NCI-H146 (cell line): Measurements from ENCODE around the gene VWA5B1.
"Not testable (repeated sequence)": the region's sequence is repeated elsewhere in the genome, so short reads cannot be mapped to it uniquely, and the experiment has no call there.

Experiments
- DNase-seq: peaks from one replicate; lab custom pipeline; 2025; lab: John Stamatoyannopoulos, UW

The VWA5B1 gene

DNA sequence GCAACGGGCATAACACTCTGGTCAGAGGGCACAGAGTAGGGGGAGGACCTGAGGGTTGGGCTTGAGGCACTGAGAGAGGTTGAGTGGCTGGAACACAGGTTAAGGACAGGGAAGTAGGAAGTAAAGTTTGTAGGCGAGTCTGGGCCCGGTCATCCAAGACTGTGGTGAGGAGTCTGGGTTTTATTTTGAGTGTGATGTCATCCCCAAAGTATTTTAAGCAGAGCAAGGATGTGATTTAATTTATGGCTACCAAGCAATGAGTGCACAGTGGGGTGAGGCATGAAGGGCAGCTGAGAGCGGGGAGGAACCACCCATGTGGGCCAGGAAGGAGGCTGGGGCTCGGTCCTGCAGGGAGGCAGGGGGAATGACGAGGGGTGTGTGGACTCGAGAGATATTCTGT lies 11.2 kb upstream of the VWA5B1 start:
- no peak for DNase-seq

DNA sequence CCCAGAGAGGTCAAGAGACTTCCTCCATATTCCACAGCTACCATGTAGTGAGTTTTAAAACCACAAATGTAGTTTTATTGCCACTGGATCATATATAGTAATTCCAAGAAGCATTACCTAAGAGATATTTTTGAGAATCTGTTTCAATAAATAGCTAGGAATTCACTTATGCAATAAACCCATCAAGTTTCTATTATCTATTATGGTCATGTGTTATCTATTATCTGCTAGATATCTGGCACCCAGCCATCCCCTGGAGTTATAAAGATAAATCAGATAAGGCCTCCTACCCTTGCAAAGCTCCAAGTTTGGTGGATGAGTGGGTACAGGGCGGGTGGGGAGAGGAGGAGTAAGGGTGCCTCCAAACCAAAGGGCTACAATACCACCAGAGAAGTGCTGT lies 10.3 kb upstream of the VWA5B1 start:
- DNase-seq: no peak

DNA sequence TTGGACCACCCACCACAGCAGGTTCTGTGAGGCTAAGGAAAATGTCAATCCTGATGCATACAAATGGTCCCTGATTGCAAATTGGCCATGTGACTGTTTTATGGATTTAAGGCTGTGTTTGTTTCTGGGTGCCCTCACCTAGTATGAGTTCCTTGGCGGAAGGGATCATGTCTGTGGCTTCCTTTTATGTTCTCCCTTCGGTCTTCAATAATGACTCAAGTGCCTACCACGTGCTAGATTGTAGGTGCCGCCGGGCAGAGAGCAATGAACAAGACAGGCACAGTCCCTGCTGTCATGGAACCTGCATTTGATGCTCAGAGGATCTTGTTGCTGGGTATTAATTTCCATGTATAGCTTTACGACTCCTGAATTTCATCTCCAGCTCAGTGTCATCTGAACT lies 9.8 kb upstream of the VWA5B1 start:
- no peak for DNase-seq

DNA sequence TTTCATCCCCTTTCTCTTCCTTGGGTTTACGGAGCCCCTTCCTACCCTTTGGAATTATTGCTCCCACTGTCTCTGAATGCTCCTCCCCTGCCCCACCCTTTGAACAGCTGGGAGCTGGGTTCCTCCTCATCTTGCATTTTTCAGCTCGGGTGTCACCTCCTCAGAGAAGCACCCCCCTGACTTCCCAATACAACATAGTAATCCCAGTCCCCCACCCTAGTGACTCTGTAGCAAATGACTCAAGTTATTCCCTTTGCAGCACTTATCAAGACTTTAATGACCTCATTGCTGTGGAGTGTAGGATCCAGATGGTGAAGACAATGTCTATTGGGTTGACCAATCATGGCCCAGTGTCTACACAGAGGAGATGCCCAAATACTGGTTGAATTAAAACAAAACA lies 8.9 kb upstream of the VWA5B1 start:
- DNase-seq: no peak

DNA sequence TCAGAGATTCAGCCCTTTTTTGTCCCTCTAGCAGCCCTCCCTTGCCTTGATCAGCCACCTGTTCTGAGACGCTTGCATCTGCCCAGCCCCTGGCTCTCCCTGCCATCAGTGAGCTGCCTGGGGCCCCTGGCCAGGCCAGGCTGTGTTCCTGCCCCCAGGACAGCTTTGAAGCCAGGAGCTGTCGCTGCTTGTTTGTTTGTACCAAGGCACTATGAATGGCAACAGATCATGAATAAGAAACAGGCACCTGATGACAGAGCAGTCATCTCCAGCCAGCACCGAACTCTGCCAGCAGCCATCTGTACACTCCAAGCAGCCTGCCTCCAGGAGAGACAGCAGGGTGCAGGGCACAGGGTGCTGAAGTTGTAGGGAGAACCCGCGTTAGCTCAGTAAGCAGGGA lies 8.1 kb upstream of the VWA5B1 start:
- DNase-seq: no peak

DNA sequence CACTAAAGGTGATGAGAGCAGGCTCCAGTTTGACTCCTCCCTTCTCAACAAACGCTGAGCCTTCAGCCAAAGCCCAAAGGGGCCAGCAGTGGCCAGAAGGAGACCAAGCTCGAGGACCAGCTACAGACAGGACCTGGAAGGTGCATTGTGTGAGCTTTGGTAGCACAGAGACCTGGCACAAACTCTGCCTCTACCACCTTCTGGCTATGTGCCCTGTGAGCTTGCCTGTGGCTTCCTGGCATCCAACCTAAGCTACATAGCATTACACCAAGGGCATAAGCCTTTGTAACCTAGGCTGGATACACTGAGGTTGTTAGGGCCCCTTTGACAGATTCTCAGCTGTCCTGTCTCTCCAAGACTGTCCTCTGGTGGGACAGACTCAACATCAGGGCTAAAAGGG lies 6.6 kb upstream of the VWA5B1 start:
- DNase-seq: no peak

DNA sequence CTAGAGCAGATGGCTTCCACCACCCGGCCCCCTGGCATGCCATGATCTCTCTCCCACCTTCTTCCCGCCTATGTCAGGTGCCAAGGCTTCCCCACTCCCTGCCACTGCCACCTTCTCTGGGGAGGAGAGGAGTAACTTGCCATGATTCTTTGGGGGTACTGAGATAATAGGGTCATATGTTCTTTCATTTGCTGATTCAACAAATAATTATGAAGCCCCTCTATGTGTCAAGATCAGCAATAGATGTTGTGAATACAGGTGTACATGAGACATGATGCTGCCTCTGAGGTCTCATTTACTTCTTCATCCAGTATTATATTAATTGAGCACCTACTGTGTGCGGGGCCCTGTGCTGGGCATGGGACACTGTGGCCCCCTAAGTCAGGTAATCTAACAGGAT lies 6.0 kb upstream of the VWA5B1 start:
- no peak for DNase-seq

DNA sequence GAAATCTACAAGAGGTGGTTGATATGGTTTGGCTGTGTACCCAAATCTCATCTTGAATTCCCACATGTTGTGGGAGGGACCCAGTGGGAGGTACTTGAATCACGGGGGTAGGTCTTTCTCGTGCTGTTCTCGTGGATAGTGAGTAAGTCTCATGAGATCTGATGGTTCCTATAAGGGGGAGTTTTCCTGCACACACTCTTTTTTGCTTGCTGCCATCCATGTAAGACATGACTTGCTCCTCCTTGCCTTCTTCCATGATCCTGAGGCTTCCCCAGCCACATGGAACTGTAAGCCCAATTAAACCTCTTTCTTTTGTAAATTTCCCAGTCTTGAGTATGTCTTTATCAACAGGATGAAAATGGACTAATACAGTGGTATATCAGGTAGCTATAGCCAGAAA lies 5.2 kb upstream of the VWA5B1 start:
- DNase-seq: no peak

DNA sequence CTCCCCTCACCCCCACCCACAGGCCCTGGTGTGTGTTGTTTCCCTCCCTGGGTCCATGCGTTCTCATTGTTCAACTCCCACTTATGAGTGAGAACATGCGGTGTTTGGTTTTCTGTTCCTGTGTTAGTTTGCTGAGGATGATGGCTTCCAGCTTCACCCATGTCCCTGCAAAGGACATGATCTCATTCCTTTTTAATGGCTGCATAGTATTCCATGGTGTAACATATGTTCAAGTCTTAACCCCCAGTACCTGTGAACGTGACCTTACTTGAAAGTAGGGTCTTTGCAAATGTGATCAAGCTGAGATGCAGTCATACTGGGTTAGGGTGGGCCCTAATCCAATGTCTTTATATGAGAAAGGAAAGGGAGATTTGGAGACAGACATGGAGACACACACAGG lies 3.0 kb upstream of the VWA5B1 start:
- not testable (repeated sequence) for DNase-seq

DNA sequence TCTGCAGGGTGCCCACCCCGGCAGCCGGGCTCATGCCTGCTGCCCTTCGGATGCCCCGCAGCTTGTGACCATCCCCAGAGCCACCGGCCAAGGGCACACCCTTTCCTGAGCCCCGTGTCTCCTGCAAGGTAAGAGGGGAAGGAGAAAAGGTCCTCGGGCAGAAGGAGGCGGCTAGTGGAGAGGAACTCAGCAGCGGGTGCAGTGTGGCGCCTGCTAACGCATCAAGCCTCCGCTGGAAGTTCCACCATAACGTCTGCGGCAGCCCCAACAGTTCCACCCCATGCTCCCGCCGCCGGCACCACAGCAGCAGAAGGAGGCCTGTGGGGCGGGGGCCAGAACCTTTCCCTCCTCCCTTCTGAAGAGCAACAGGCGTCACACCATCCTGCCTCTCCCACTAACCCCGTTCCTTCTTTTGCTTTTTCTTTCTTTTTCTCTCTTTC lies 990 bp downstream of the VWA5B1 start:
- DNase-seq: no peak

DNA sequence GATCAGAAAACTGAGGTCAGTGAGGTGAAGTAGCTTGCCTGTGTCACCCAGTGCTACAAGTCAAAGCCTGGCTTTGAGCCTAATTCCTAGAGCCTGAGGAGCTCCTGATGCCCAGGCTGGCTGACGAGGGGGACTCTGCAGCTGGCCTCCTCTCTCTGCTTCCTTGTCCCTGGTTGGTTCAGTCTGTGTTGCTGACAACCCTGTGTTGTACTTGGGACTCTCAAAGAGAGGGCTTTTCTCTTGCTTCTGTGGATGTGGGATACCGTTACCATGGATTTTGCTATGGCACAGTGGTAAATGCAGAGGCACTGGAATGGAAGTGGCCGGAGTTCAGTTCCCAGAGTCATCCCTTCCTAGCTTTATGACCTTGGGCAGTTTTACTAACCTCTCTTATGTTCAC lies 8.0 kb downstream of the VWA5B1 start:
- no peak for DNase-seq

DNA sequence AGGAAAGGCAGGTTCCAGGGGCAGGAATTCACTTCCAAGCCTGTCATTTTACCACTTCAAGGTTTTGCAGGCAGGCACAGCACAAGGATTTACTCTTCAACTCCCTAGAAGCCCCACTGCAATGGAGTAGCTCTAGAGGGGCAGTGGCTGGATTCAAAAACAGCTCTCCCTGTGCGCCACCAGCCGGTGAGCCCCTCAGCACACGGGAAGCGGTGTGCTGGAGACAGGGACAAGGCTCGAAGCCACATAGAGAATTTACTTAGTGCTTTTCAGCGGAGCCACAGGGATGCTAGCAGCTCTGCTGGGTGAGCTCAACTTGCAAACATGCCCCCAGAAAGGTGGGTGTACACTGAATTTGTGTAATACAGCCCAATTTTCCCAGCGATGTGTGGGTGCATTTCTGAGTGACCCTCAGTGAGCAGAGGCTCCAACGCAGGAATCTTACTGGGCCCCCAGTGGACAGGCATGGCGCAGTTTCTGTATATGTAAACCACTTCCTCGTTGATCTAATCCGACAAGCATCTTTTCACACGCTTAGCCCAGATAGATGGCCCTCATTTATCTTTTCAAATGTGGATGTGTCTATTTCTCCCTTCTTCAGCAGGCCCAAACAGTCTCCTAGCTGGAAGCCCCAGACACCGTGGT lies 10.9 kb downstream of the VWA5B1 start:
- DNase-seq: no peak

DNA sequence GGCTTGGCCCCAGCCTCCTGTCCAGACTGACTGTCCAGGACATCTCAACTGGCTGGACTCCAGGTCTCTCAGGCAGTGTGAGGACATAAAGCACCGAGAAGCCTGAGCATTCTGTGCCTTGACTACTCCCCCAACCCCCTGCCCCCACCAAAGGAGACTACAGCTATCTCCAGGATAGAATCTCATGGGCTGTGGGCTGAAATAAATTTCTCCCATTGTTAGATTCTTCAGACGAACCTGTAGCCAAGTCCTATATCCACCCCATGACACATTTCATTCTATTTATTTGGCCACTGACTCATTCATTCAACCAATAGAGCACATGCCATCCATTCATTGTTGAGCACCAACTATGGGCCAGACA lies 11.4 kb downstream of the VWA5B1 start:
- DNase-seq: no peak

DNA sequence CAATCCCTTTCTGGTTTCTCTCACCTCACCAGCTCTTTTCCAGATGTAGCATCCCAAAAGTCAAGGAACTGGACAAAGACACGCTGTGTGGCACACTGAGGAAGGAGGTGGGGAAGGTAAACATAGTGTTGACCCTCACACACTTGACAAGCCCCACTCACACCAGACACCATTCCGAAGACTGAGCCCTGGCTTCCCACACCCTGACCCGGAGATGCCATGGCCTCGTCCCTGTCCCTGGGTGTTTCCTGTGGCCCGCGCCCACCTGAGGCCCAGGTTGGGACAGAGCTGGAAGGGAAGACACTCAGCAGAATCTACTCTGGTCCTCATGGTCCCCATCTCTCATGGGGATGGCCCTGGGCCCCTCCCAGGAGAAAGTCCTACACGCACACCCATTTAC lies 16.4 kb downstream of the VWA5B1 start:
- DNase-seq: no peak

DNA sequence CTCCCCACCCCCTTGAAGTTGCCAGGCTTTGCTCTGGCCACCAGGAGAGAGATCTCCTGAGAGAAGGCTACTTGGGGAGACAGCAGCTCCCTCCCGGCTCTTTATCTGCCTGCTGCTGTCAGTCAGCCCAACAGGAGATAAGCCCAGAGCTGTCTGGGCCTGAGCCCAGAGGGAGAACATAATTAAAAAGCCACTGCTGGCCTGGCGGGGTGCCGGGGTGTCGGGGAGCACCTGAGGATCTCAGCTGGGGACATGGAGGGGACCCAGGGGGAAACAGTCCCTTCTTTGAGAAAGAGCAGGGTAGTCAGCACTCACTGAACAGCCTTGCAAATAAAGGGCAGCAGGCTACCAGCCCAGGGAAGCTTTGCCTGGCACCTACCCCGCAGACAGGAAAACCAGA lies 17.9 kb downstream of the VWA5B1 start:
- DNase-seq: no peak

DNA sequence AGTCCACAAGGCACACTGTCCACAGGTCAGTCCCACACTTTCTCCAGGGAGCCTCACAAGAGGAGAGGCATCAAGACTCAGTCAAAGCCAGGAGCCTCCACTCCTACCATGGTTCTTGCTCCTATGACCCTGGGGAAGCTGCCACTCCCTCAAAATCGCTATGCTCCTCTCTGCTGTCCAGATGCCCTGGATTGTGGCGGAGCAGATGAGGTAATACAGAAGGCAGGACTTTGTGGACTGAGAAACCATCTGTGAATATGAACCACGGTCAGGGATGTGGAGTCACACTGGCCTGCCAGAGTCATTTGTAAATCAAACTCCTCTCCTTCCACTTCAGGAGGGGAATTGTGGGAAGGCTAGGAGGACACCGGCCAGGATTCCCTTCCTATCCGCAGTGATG lies 20.6 kb downstream of the VWA5B1 start:
- no peak for DNase-seq

DNA sequence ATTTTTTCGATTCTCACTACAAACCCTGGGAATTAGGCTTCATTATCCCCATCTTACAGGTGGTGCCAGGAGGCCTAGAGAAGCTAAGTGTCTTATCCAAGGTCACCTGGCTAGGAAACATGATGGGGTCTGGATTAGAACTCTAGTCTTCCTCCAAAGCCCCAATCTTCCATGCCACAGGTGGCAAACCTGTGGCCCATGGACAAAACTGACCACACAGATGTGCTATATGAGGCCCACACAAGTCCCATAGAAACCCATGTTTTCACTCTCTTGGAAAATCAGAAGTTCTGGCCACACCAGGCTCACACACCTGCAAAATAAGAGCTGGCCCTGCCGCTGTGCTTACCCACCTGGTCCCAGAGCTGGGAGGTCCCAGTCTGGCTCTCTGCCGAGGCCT lies 21.6 kb downstream of the VWA5B1 start:
- no peak for DNase-seq

DNA sequence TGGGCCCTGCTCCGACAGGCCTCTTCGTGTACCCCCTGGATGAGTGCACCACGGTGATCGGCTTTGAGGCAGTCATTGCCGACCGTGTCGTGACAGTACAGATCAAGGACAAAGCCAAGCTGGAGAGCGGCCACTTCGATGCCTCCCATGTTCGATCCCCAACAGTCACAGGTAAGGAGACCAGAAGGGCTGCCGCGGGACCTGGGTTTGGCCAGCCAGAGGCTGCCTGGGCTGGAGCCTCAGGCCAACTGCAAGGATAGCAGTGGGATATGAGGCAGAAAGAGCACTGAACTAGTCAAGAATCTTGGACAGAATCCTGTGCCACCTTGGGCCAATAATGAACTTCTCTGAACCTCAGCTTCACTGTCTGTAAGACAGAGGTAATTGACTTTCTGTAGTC lies 22.1 kb downstream of the VWA5B1 start:
- no peak for DNase-seq

DNA sequence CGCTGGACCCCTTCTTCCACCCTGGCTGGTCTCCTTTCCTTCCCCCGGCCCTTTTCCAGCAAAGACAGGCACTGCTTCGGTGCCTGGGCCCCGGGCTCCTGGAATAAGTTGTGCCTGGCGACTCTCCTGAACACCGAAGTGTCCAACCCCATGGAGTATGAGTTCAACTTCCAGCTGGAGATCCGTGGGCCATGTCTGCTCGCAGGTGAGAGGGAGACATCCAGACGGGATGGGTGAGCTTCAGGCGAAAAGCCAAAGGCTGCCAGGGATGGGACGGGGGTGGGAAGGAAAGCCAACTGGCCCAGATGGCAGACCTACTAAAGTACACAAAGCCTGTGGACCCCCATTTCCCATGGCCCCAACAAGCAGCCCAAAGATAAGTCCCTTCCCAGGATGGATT lies 26.8 kb downstream of the VWA5B1 start:
- DNase-seq: no peak

DNA sequence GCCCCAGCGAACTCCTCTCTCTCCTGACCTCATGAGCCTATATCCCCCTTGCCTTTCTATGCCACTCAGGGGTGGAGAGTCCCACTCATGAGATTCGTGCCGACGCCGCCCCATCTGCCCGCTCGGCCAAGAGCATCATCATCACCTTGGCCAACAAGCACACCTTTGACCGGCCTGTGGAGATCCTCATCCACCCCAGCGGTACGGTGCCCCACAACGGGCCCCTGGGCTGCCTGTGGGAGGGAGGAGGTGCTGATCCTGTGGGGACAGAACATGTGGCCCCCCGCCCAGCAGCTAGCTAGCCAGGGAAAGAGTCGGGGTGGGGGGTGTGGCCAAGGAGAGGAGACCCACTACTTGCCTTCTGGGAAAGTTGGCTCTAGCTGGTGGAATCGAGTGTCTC lies 27.8 kb downstream of the VWA5B1 start:
- DNase-seq: no peak

DNA sequence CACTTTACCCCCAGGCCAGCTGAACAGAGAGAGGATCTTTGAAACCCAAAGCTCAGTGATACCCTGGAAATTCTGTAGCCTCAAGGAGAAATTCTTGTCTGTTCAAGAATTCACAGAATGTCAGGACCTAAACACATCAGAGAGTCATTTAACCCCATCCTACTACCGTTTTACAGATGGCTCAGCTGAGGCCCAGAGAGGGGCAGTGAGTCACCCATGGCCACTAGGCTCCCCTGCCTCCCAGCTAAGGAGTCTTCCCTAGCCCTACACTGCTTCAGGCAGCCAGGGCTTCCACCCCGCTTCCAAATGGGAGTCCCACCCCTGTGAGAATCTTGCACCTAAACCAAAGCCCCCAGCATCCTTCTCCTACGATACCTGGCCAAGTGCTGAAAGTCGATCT lies 28.3 kb downstream of the VWA5B1 start:
- no peak for DNase-seq

DNA sequence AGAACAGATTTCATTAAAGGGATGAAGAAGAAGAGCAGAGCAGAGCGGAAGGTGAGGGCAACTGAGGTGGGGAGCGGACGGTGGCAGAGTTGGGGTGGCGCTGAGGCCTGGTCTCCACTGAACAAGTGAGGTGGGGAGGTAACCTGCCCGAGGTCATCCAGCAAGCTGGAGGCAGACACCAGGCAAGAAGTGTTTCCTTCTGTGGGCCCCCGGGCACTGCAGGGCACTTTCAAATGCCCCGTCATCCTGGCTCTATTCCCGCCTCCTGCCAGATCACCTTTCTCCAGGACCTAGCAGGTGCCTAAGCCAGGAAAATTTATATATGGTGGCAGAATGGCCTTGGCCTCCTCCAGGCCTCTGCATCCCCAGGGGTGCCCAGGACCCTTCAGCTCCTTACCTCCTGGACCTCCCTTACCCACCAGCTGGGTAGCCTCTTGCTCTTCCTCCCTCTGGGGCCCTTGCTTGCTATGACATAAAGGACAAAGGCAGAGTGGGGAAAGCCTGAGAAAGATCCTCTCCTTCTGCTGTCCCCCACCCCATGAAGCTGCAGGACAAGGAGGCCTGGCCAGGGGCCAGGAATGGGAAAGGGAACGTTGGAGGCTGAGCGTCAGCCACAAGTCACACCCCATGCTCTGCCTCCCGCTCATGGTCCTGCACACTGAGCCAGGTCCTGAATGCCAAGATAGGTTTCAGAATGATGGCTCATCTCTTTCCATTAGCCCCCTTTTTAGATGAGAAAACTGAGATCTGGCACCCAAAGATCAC lies 29.0 kb downstream of the VWA5B1 start:
- DNase-seq: no peak

DNA sequence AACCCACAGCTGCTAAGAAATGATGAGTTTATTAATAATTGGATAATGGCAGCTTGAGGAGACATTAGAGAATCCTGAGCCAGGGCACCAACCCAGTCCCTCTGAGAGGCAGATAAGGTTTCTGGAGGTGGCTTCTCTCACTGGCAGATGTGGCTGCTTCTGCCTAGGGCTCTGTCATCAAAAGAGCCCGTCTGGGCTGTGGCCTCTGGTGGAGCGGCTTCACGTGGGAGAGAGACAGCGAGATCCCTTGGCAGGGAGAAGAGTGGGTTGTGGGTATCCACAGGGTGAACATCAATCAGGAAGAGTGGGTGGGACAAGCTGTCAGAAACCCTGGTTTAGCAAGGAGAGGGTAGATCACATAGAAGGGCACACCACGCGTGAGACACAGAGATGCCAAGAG lies 30.0 kb downstream of the VWA5B1 start:
- DNase-seq: no peak

DNA sequence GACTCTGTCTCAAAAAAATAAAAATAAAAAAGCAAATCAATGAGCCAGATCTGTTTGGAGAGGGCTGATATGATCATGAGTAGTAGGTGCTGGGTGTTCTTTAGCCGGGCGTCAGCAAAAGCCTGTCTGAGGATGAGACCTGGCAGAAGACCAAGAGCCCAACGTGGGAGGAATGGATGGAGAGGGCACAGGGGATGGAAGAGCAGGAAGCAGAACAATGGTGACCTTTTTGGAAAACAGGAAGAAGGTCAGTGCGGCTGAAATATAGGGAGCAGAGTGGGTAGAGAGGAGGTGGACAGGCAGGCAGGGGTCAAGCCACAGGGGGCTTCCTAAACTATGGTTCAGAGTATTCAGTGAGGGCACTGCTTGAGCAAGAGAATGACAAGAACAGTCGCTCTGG lies 30.9 kb downstream of the VWA5B1 start:
- no peak for DNase-seq
